ENCODE results near the gene MPP3.

The MPP3 gene

DNA sequence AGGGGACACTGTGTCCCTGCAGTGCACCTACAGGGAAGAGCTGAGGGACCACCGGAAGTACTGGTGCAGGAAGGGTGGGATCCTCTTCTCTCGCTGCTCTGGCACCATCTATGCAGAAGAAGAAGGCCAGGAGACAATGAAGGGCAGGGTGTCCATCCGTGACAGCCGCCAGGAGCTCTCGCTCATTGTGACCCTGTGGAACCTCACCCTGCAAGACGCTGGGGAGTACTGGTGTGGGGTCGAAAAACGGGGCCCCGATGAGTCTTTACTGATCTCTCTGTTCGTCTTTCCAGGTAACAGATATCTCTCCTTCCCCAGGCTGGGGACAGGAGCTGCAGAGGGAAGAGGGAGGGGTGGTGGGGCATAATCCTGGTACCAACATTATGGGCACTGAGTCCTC is 15.7 kb upstream of the MPP3 start:
- no peak overlapping the region for H3K4me3 ChIP-seq (ENCODE audit: insufficient read depth, low read length, poor library complexity, severe bottlenecking)
- no peak overlapping the region for H2AFZ ChIP-seq (ENCODE audit: low read depth, low read length, severe bottlenecking)
- H3K9ac ChIP-seq (ENCODE audit: low read length) = no peak overlapping the region
- no peaks in the 10 kb centered on the region for H3K79me2 ChIP-seq (ENCODE audit: insufficient read depth, low read length)
- H3K9me2 ChIP-seq (replicated peaks; ENCODE audit: insufficient read depth, low read length) = no peaks in the 10 kb centered on the region
- no peak overlapping the region for H3K27ac ChIP-seq (ENCODE audit: low read depth, low read length)
- TF ChIP-seq, protein P1, sequence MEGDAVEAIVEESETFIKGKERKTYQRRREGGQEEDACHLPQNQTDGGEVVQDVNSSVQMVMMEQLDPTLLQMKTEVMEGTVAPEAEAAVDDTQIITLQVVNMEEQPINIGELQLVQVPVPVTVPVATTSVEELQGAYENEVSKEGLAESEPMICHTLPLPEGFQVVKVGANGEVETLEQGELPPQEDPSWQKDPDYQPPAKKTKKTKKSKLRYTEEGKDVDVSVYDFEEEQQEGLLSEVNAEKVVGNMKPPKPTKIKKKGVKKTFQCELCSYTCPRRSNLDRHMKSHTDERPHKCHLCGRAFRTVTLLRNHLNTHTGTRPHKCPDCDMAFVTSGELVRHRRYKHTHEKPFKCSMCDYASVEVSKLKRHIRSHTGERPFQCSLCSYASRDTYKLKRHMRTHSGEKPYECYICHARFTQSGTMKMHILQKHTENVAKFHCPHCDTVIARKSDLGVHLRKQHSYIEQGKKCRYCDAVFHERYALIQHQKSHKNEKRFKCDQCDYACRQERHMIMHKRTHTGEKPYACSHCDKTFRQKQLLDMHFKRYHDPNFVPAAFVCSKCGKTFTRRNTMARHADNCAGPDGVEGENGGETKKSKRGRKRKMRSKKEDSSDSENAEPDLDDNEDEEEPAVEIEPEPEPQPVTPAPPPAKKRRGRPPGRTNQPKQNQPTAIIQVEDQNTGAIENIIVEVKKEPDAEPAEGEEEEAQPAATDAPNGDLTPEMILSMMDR (IDR thresholded peaks at IDR 0.05; ENCODE audit: insufficient read depth, low read length, poor library complexity, severe bottlenecking) = no peak
- no peak for TF ChIP-seq EZH2phosphoT487 (conservative IDR thresholded peaks at IDR 0.05; ENCODE audit: low read length)
- H3K36me3 ChIP-seq (ENCODE audit: low read length) = no peaks in the 10 kb centered on the region
- no peaks in the 10 kb centered on the region for H3K9me3 ChIP-seq (ENCODE audit: insufficient read depth, low read length)
- no peaks in the 10 kb centered on the region for H3F3A ChIP-seq (ENCODE audit: insufficient read depth)
- H3K27me3 ChIP-seq (ENCODE audit: low read length) = peaks cover 2% of the 10 kb centered on the region; the same call in 1 of the 2 replicates
- H3K4me2 ChIP-seq (ENCODE audit: low read depth, low read length, poor library complexity, severe bottlenecking) = no peak overlapping the region
- H4K20me1 ChIP-seq (ENCODE audit: low read depth, low read length) = no peaks in the 10 kb centered on the region

DNA sequence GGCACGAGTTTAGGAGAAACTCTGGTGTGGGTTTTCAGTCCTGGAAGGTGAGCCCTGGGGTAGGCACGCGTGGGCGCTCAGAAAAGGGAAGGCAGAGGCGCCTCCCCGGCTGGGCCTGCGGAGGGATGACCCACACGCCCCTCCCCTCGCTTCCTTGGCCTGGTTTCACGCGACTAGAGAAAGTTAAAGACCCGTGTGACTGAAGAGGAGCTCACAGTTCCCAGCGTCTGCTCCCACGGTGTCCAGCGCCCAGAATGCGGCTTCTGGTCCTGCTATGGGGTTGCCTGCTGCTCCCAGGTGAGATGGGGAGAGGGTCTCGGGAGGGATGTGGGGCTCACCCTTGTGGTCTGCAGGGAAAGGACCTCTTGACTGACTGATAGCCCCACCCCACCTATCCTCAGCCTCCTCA is 14.0 kb upstream of the MPP3 start, which contains the start of gene CD300LG:
CD300LG (plus strand) TSS at position 214 of the 409 bp plus-strand sequence; CDS start at position 255, 41 bp downstream.
- H3K27ac ChIP-seq (ENCODE audit: low read depth, low read length) = no peak within 1 kb of the TSS
- H3K79me2 ChIP-seq (ENCODE audit: insufficient read depth, low read length) = no peaks in the 10 kb centered on the region
- H3K9ac ChIP-seq (ENCODE audit: low read length) = no peak within 1 kb of the TSS
- peaks cover 2% of the 10 kb centered on the region; the same call in 1 of the 2 replicates for H3K27me3 ChIP-seq (ENCODE audit: low read length)
- H4K20me1 ChIP-seq (ENCODE audit: low read depth, low read length) = no peaks in the 10 kb centered on the region
- no peaks in the 10 kb centered on the region for H3K9me2 ChIP-seq (replicated peaks; ENCODE audit: insufficient read depth, low read length)
- no peaks in the 10 kb centered on the region for H3K36me3 ChIP-seq (ENCODE audit: low read length)
- no peak within 1 kb of the TSS for H3K4me2 ChIP-seq (ENCODE audit: low read depth, low read length, poor library complexity, severe bottlenecking)
- no peak within 1 kb of the TSS for H2AFZ ChIP-seq (ENCODE audit: low read depth, low read length, severe bottlenecking)
- no peaks in the 10 kb centered on the region for H3K9me3 ChIP-seq (ENCODE audit: insufficient read depth, low read length)
- no peaks in the 10 kb centered on the region for H3F3A ChIP-seq (ENCODE audit: insufficient read depth)
- no peak for TF ChIP-seq EZH2phosphoT487 (conservative IDR thresholded peaks at IDR 0.05; ENCODE audit: low read length)
- TF ChIP-seq, protein P1 (IDR thresholded peaks at IDR 0.05; ENCODE audit: insufficient read depth, low read length, poor library complexity, severe bottlenecking) = no peak
- no peak within 1 kb of the TSS for H3K4me3 ChIP-seq (ENCODE audit: insufficient read depth, low read length, poor library complexity, severe bottlenecking)

GRCh38 chr17:43846221-43846712 is 13.3 kb upstream of the MPP3 start:
- Histone ChIP-seq H3K9me2 (replicated peaks; ENCODE audit: insufficient read depth, low read length) (no peaks in the 10 kb centered on the region), H3K79me2 (ENCODE audit: insufficient read depth, low read length) (no peaks in the 10 kb centered on the region), H2AFZ (ENCODE audit: low read depth, low read length, severe bottlenecking) (no peak overlapping the region), H3K36me3 (ENCODE audit: low read length) (no peaks in the 10 kb centered on the region), H3K4me2 (ENCODE audit: low read depth, low read length, poor library complexity, severe bottlenecking) (no peak overlapping the region), H3K27me3 (ENCODE audit: low read length) (peaks cover 1% of the 10 kb centered on the region; the same call in 1 of the 2 replicates), H4K20me1 (ENCODE audit: low read depth, low read length) (no peaks in the 10 kb centered on the region), H3K9me3 (ENCODE audit: insufficient read depth, low read length) (no peaks in the 10 kb centered on the region), H3F3A (ENCODE audit: insufficient read depth) (no peaks in the 10 kb centered on the region), H3K27ac (ENCODE audit: low read depth, low read length) (no peak overlapping the region), H3K4me3 (ENCODE audit: insufficient read depth, low read length, poor library complexity, severe bottlenecking) (no peak overlapping the region), H3K9ac (ENCODE audit: low read length) (no peak overlapping the region)
- TF ChIP-seq, protein P1 (IDR thresholded peaks at IDR 0.05; ENCODE audit: insufficient read depth, low read length, poor library complexity, severe bottlenecking) = peak; percentile 95
- no peak for TF ChIP-seq EZH2phosphoT487 (conservative IDR thresholded peaks at IDR 0.05; ENCODE audit: low read length)

Data from SU-DHL-6 (cell line).